ENCODE data around the gene MAP3K1.
A peak's percentile ranks its signal among the peaks of the same experiment; 100 is the strongest.
"Not testable (repeated sequence)": the region's sequence is repeated elsewhere in the genome, so short reads cannot be mapped to it uniquely, and the experiment has no call there.

Gene MAP3K1

GRCh38 chr5:56814963-56815657, at the start of gene MAP3K1:
Gene MAP3K1 (plus strand): TSS chr5:56815549. CDS start chr5:56815574, 25 bp downstream.
- peak; percentile 90 for DNase-seq (ENCODE audit: low spot score)
- in situ Hi-C loops (cut with MboI; ENCODE audit: low sequenced_read_pairs, unreplicated experiment), result no loop called here
- TF ChIP-seq CTCF (IDR thresholded peaks at IDR 0.05; ENCODE audit: borderline replicate concordance, control extremely low read depth, extremely low read depth, insufficient read depth, missing control alignments), result no peak

- DNase-seq (ENCODE audit: low spot score), result no peak
- TF ChIP-seq CTCF (IDR thresholded peaks at IDR 0.05; ENCODE audit: borderline replicate concordance, control extremely low read depth, extremely low read depth, insufficient read depth, missing control alignments), result no peak
- in situ Hi-C loops (cut with MboI; ENCODE audit: low sequenced_read_pairs, unreplicated experiment), result no loop called here
Measured at GRCh38 chr5:56766926-56767325, 48.4 kb upstream of the MAP3K1 start.

- no peak for DNase-seq (ENCODE audit: low spot score)
Measured at GRCh38 chr5:56769875-56770604, 45.3 kb upstream of the MAP3K1 start.

GRCh38 chr5:56772767-56773166, 42.6 kb upstream of the MAP3K1 start:
- in situ Hi-C loops (cut with MboI; ENCODE audit: low sequenced_read_pairs, unreplicated experiment), result no loop called here
- no peak for DNase-seq (ENCODE audit: low spot score)
- no peak for TF ChIP-seq CTCF (IDR thresholded peaks at IDR 0.05; ENCODE audit: borderline replicate concordance, control extremely low read depth, extremely low read depth, insufficient read depth, missing control alignments)

More at GRCh38 chr5:56769875-56770604, 45.3 kb upstream of the MAP3K1 start:
- in situ Hi-C loops (cut with MboI; ENCODE audit: low sequenced_read_pairs, unreplicated experiment), result no loop called here
- TF ChIP-seq CTCF (IDR thresholded peaks at IDR 0.05; ENCODE audit: borderline replicate concordance, control extremely low read depth, extremely low read depth, insufficient read depth, missing control alignments), result no peak

GRCh38 chr5:56774957-56775356, 40.4 kb upstream of the MAP3K1 start:
- DNase-seq (ENCODE audit: low spot score), result no peak
- in situ Hi-C loops (cut with MboI; ENCODE audit: low sequenced_read_pairs, unreplicated experiment), result no loop called here
- no peak for TF ChIP-seq CTCF (IDR thresholded peaks at IDR 0.05; ENCODE audit: borderline replicate concordance, control extremely low read depth, extremely low read depth, insufficient read depth, missing control alignments)

- in situ Hi-C loops (cut with MboI; ENCODE audit: low sequenced_read_pairs, unreplicated experiment); DNase-seq (ENCODE audit: low spot score): not testable (repeated sequence)
Measured at GRCh38 chr5:56776212-56776846, 39.0 kb upstream of the MAP3K1 start.

GRCh38 chr5:56783261-56783660, 32.1 kb upstream of the MAP3K1 start:
- TF ChIP-seq CTCF (IDR thresholded peaks at IDR 0.05; ENCODE audit: borderline replicate concordance, control extremely low read depth, extremely low read depth, insufficient read depth, missing control alignments), result no peak
- in situ Hi-C loops (cut with MboI; ENCODE audit: low sequenced_read_pairs, unreplicated experiment), result no loop called here
- no peak for DNase-seq (ENCODE audit: low spot score)

All from GM13976 (cell line).